ENCODE results near the gene SPTLC2. TPM values are rescaled to one million over a fixed set of nuclear protein-coding genes. Genes with fewer than 3 reads are reported as not detected.

The SPTLC2 gene
- total and polyA plus RNA-seq, 2 of the 8 experiments (the other 6 are each of a cell fraction or from before 2014, with no cell fraction given), result 8.9 to 35.1 TPM

DNA sequence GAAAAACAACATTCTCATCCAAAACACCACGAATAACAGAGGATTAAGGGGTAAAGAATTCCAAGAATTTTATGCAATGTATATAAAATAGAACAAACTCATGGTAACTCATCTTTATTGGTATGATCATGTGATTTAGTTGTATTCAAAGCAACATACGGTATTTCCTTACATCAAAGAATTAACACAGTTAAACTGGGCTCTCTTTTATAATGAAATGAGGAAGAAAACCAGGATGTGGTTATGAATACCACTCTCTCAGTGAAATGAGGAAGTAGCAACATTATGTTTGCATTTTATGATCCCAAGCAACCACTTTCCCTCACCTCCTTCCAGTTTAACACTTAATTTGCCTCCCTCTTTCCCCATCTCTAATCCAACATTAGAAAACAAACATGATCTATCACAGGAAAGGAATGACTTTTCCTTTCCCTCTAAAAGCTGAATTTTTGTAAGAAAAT is 22.9 kb downstream of the SPTLC2 start:
- Histone ChIP-seq H3K23me2 (ENCODE audit: low read depth, low read length) (no peaks in the 10 kb centered on the region), H3K56ac (replicated peaks; ENCODE audit: insufficient read length, low read depth, low read length) (no peak overlapping the region), H3K27ac (ENCODE audit: low read depth, low read length) (no peak overlapping the region), H3K4me1 (replicated peaks in 1 of 4; ENCODE audit: control insufficient read depth in 3 of 4, insufficient read depth in 4 of 4, low read length in 3 of 4) (no peaks in the 10 kb centered on the region), H2BK5ac (ENCODE audit: low read depth, low read length) (no peak overlapping the region), H2BK20ac (ENCODE audit: low read length) (no peak overlapping the region), H3K79me1 (ENCODE audit: low read depth, low read length) (peaks cover 2% of the 10 kb centered on the region), H2AK5ac (ENCODE audit: low read depth, low read length) (no peak overlapping the region), H4K20me1 (replicated peaks in 1 of 2; ENCODE audit: control insufficient read depth in 1 of 2, insufficient read depth in 2 of 2, low read length in 2 of 2) (peaks cover 0 to 2% of the 10 kb centered on the region in 2 experiments), H3K9me3 (ENCODE audit: insufficient read depth in 2 of 2, low read depth in 1 of 2, low read length in 1 of 2) (no peaks in the 10 kb centered on the region), H4K5ac (ENCODE audit: insufficient read length, low read depth, low read length) (no peak overlapping the region), H3K79me2 (ENCODE audit: control insufficient read depth in 1 of 2, insufficient read depth in 2 of 2, low read length in 2 of 2) (peaks cover 0 to 17% of the 10 kb centered on the region in 2 experiments; a peak in 2 of 4 replicates), H3K23ac (ENCODE audit: insufficient read length) (no peak overlapping the region), H2BK12ac (ENCODE audit: low read depth, low read length) (no peak overlapping the region), H4K8ac (ENCODE audit: extremely low read depth, insufficient read depth, low read length) (no peak overlapping the region), H3K9ac (replicated peaks in 1 of 4; ENCODE audit: extremely low read depth in 1 of 4, low read depth in 3 of 4, low read length in 3 of 4) (no peak overlapping the region), H3K4me2 (ENCODE audit: insufficient read depth in 1 of 2, low read depth in 2 of 2, low read length in 2 of 2) (no peak overlapping the region), H4K91ac (replicated peaks; ENCODE audit: insufficient read length, low read length) (no peak overlapping the region), H2BK15ac (ENCODE audit: low read length) (no peak overlapping the region), H3K27me3 (replicated peaks in 1 of 4; ENCODE audit: control insufficient read depth in 3 of 4, extremely low read depth in 1 of 4, insufficient read depth in 3 of 4, low read length in 3 of 4) (no peaks in the 10 kb centered on the region), H3K36me3 (ENCODE audit: control insufficient read depth in 2 of 4, insufficient read depth in 4 of 4, low read length in 3 of 4) (peaks cover 0 to 14% (median 3%) of the 10 kb centered on the region in 4 experiments; a peak in 3 of 8 replicates), H3K4ac (replicated peaks; ENCODE audit: insufficient read length, low read depth, low read length) (no peak overlapping the region), H2BK120ac (replicated peaks; ENCODE audit: low read depth, low read length) (no peak overlapping the region), H2AFZ (ENCODE audit: low read length) (no peak overlapping the region), H3K14ac (ENCODE audit: insufficient read length) (no peak overlapping the region), H3K18ac (ENCODE audit: extremely low read depth, low read length) (no peak overlapping the region), H3K4me3 (ENCODE audit: extremely low read depth in 1 of 4, insufficient read depth in 2 of 4, low read depth in 3 of 4, low read length in 4 of 4) (no peak overlapping the region)
- 87% methylated on average over 2 of the region's 2 CpGs; no CpG with 5 or more reads in 1 of the 2 experiments for WGBS, 2 experiments (ENCODE audit: extremely low coverage in 1 of 2, insufficient coverage in 1 of 2, insufficient read length in 1 of 2, insufficient replicate concordance in 2 of 2, low coverage in 1 of 2, low lambda C conversion rate in 2 of 2, missing lambda C conversion rate in 1 of 2)
- FAIRE-seq, result no peak
- no peak for DNase-seq (ENCODE audit: low read depth in 1 of 2, low spot score in 2 of 2)
- TF ChIP-seq EP300 (IDR thresholded peaks at IDR 0.05; ENCODE audit: borderline replicate concordance in 1 of 2, low read depth in 2 of 2, low read length in 2 of 2) (no peak), RNF2 (IDR thresholded peaks at IDR 0.05; ENCODE audit: borderline replicate concordance, low read depth, low read length, missing control alignments, poor library complexity, severe bottlenecking) (no peak)
- CTCF ChIA-PET (ENCODE audit: partially characterized antibody), result interaction anchor here (1.3 kb wide), 1 partner anchor 25 kb away, joined by 3 read pairs; no protein-coding TSS in a partner anchor
- POLR2A ChIA-PET (ENCODE audit: partially characterized antibody), result no interaction called here
